GM18951 (cell line): Measurements from ENCODE around the gene CALD1.

Experiments
- POLR2A ChIP-seq: IDR thresholded peaks from 4 replicates; pipeline ENCODE4 v1.6.1; 2011; ENCODE audit warnings: mild to moderate bottlenecking; ENCODE audit not compliant: insufficient read length, insufficient read depth; ENCODE audit errors: extremely low read depth
- in situ Hi-C: fragments of 300-500 bp; cut with MboI; formaldehyde crosslinking; loops from one replicate; pipeline ENCODE4 v1.12.0; 2022; ENCODE audit warnings: low sequenced_read_pairs, mixed read lengths, inconsistent platforms; ENCODE audit not compliant: unreplicated experiment

CALD1 gene

GRCh38 chr7:134897936-134898335, 118.5 kb downstream of the CALD1 start:
- no peak for TF ChIP-seq POLR2A
- in situ Hi-C loops: no loop called here

GRCh38 chr7:134899729-134900128, 120.3 kb downstream of the CALD1 start:
- in situ Hi-C loops: no loop called here
- no peak for TF ChIP-seq POLR2A

GRCh38 chr7:134900166-134900982, 120.9 kb downstream of the CALD1 start:
- no peak for TF ChIP-seq POLR2A
- in situ Hi-C loops: no loop called here

GRCh38 chr7:134901389-134902020, 122.1 kb downstream of the CALD1 start:
- in situ Hi-C loops: no loop called here
- TF ChIP-seq POLR2A: no peak

GRCh38 chr7:134902058-134902457, 122.6 kb downstream of the CALD1 start:
- no peak for TF ChIP-seq POLR2A
- in situ Hi-C loops: no loop called here

GRCh38 chr7:134903073-134903790, 123.8 kb downstream of the CALD1 start:
- in situ Hi-C loops: no loop called here

GRCh38 chr7:134905375-134905774, 125.9 kb downstream of the CALD1 start:
- in situ Hi-C loops: no loop called here
- TF ChIP-seq POLR2A: no peak

More at GRCh38 chr7:134903073-134903790, 123.8 kb downstream of the CALD1 start:
- no peak for TF ChIP-seq POLR2A

GRCh38 chr7:134907000-134907399, 127.6 kb downstream of the CALD1 start:
- in situ Hi-C loops: no loop called here
- TF ChIP-seq POLR2A: no peak

GRCh38 chr7:134907639-134908038, 128.2 kb downstream of the CALD1 start:
- no peak for TF ChIP-seq POLR2A

GRCh38 chr7:134908289-134908688, 128.9 kb downstream of the CALD1 start:
- in situ Hi-C loops: no loop called here
- TF ChIP-seq POLR2A: no peak

More at GRCh38 chr7:134907639-134908038, 128.2 kb downstream of the CALD1 start:
- in situ Hi-C loops: no loop called here

- in situ Hi-C loops: no loop called here
- no peak for TF ChIP-seq POLR2A
These were observed 130.9 kb downstream of the CALD1 start for GRCh38 chr7:134910214-134910890.

GRCh38 chr7:134910968-134911367, 131.5 kb downstream of the CALD1 start:
- in situ Hi-C loops: no loop called here
- no peak for TF ChIP-seq POLR2A
